ENCODE results near the gene TOPAZ1. TPM values are rescaled to one million over a fixed set of nuclear protein-coding genes. Genes with fewer than 3 reads are reported as not detected.

The TOPAZ1 gene
- total RNA-seq, 1 experiment from 2014 or later = not detected

- Histone ChIP-seq H3K18ac (ENCODE audit: insufficient read length, low read depth, low read length) (no peak overlapping the region), H3K4me2 (ENCODE audit: insufficient read depth, insufficient read length, low read length) (no peak overlapping the region), H3K4me1 (ENCODE audit: insufficient read depth, low read length) (no peaks in the 10 kb centered on the region), H2BK120ac (ENCODE audit: low read depth, low read length, poor library complexity, severe bottlenecking) (no peak overlapping the region), H3K9ac (ENCODE audit: extremely low read depth, insufficient read length, low read length) (no peak overlapping the region), H3K27ac (ENCODE audit: insufficient read length, low read depth, low read length) (no peak overlapping the region), H2BK12ac (ENCODE audit: insufficient read length, low read depth, low read length) (no peak overlapping the region), H3K56ac (ENCODE audit: insufficient read length, low read depth, low read length) (no peak overlapping the region), H2AFZ (ENCODE audit: low read length) (peak overlapping the region; percentile 23), H4K91ac (ENCODE audit: insufficient read length, low read depth, low read length) (no peak overlapping the region), H2BK15ac (ENCODE audit: low read depth, low read length) (no peak overlapping the region), H3K14ac (ENCODE audit: insufficient read depth, low read length) (no peak overlapping the region), H2AK5ac (ENCODE audit: insufficient read length, low read length) (no peak overlapping the region), H4K5ac (ENCODE audit: insufficient read length, low read depth, low read length) (no peak overlapping the region), H2BK20ac (ENCODE audit: low read depth, low read length, poor library complexity, severe bottlenecking) (no peak overlapping the region), H3K79me1 (ENCODE audit: insufficient read depth, low read depth, low read length, poor library complexity, severe bottlenecking) (no peaks in the 10 kb centered on the region), H3K79me2 (ENCODE audit: insufficient read depth, low read length) (no peaks in the 10 kb centered on the region), H3K23me2 (ENCODE audit: insufficient read length, low read depth, low read length, poor library complexity, severe bottlenecking) (no peaks in the 10 kb centered on the region), H3T11ph (ENCODE audit: low read length) (no peak overlapping the region), H2BK5ac (ENCODE audit: insufficient read length, low read length) (no peak overlapping the region), H3K9me3 (ENCODE audit: control insufficient read depth, low read depth, low read length) (no peaks in the 10 kb centered on the region), H3K23ac (ENCODE audit: insufficient read length, low read depth, low read length) (no peak overlapping the region), H4K20me1 (ENCODE audit: control insufficient read depth, insufficient read depth, insufficient read length) (no peaks in the 10 kb centered on the region), H4K8ac (replicated peaks; ENCODE audit: insufficient read length, low read depth, low read length) (no peak overlapping the region), H3K4ac (ENCODE audit: low read depth, low read length) (no peak overlapping the region), H3K27me3 (ENCODE audit: insufficient read depth, low read length) (no peaks in the 10 kb centered on the region)
- Mint-ChIP-seq H3K27ac (no peak overlapping the region), H3K36me3 (ENCODE audit: insufficient read depth in 1 of 3, low read depth in 3 of 3) (no peaks in the 10 kb centered on the region), H3K4me1 (peaks cover 8 to 12% of the 10 kb centered on the region in 2 experiments), H3K4me3 (no peak overlapping the region), H3K27me3 (ENCODE audit: low read depth) (no peaks in the 10 kb centered on the region), H3K9me3 (no peaks in the 10 kb centered on the region)
- no CpG with 5 or more reads among the region's 6 CpGs for WGBS (ENCODE audit: extremely low coverage, insufficient read length, low lambda C conversion rate)
- no peak for TF ChIP-seq CTCF (conservative IDR thresholded peaks at IDR 0.05)
- no peak for DNase-seq
These were observed 6.9 kb upstream of the TOPAZ1 start for GRCh38 chr3:44234648-44235268.
